Cardiac muscle cell (in vitro differentiated cells and primary cell): Measurements from ENCODE around the gene AKT1S1. TPM values are rescaled to one million over a fixed set of nuclear protein-coding genes. Genes with fewer than 3 reads are reported as not detected.

Experiments used
- DNase-seq, 2 donors: peaks; one replicate each; pipeline versions ENCODE4 v3.0.0 to v3.0.0-alpha.2; 2010 to 2017; ENCODE audit warnings: low read depth in 1 of 2, low spot score in 1 of 2
- H3K27ac ChIP-seq: fragments of 200-600 bp; sonication (generic); 2 replicates; pipeline ENCODE4 v1.5.1; 2016
- H3K27me3 ChIP-seq: fragments of 200-600 bp; sonication (generic); 2 replicates; pipeline ENCODE4 v1.6.0; 2016; ENCODE audit warnings: control low read depth
- H3K36me3 ChIP-seq: fragments of 200-600 bp; sonication (generic); 2 replicates; pipeline ENCODE4 v1.5.1; 2016; ENCODE audit warnings: control low read depth
- H3K4me1 ChIP-seq: fragments of 200-600 bp; sonication (generic); 2 replicates; pipeline ENCODE4 v1.8.1; 2017; ENCODE audit warnings: low read depth, mild to moderate bottlenecking, mixed run types
- H3K4me3 ChIP-seq: fragments of 200-600 bp; sonication (generic); 2 replicates; pipeline ENCODE4 v1.5.1; 2016; ENCODE audit warnings: mild to moderate bottlenecking
- H3K9me3 ChIP-seq: fragments of 200-600 bp; sonication (generic); 2 replicates; pipeline ENCODE4 v1.5.1; 2017; ENCODE audit warnings: low read depth, mild to moderate bottlenecking, control low read depth
- CTCF ChIP-seq: IDR thresholded peaks from 2 replicates; pipeline ENCODE4 v1.5.1; 2012; ENCODE audit warnings: low read depth, mild to moderate bottlenecking, low read length
- polyA plus RNA-seq: library from polyadenylated mRNA; unstranded; fragments of >200 nt; fragmentation: Nextera tagmentation; extraction: Ambion mirVana; gene quantifications from 2 replicates; pipeline ENCODE4 v1.2.1, GENCODE V29; 2016
- total RNA-seq: library from RNA; depleted of rRNA; stranded (reverse); fragments of >200 nt; gene quantifications from 2 replicates; pipeline ENCODE4 v1.2.3, GENCODE V29; 2016

Gene AKT1S1
- total and polyA plus RNA-seq, 2 experiments from 2014 or later = 27.5 to 66.2 TPM

GRCh38 chr19:49882643-49883042, 5.5 kb upstream of the AKT1S1 start:
- Histone ChIP-seq H3K9me3 (no peaks in the 10 kb centered on the region), H3K4me3 (no peak overlapping the region), H3K27me3 (no peaks in the 10 kb centered on the region), H3K27ac (no peak overlapping the region), H3K36me3 (peaks cover 37% of the 10 kb centered on the region), H3K4me1 (no peaks in the 10 kb centered on the region)
- TF ChIP-seq CTCF = no peak
- no peak for DNase-seq

GRCh38 chr19:49881672-49882394, 4.7 kb upstream of the AKT1S1 start:
- no peak for DNase-seq
- no peak overlapping the region for H3K27ac ChIP-seq
- H3K9me3 ChIP-seq = no peaks in the 10 kb centered on the region
- TF ChIP-seq CTCF = no peak
- H3K4me3 ChIP-seq = no peak overlapping the region
- no peaks in the 10 kb centered on the region for H3K4me1 ChIP-seq
- H3K36me3 ChIP-seq = peaks cover 37% of the 10 kb centered on the region
- H3K27me3 ChIP-seq = no peaks in the 10 kb centered on the region

GRCh38 chr19:49881186-49881585, 4.0 kb upstream of the AKT1S1 start:
- no peak overlapping the region for H3K4me3 ChIP-seq
- peaks cover 37% of the 10 kb centered on the region for H3K36me3 ChIP-seq
- no peak for DNase-seq
- no peaks in the 10 kb centered on the region for H3K4me1 ChIP-seq
- no peaks in the 10 kb centered on the region for H3K9me3 ChIP-seq
- no peak for TF ChIP-seq CTCF
- H3K27me3 ChIP-seq = no peaks in the 10 kb centered on the region
- no peak overlapping the region for H3K27ac ChIP-seq

- Histone ChIP-seq H3K36me3 (peaks cover 37% of the 10 kb centered on the region), H3K27ac (no peak overlapping the region), H3K4me1 (no peaks in the 10 kb centered on the region), H3K9me3 (no peaks in the 10 kb centered on the region), H3K4me3 (no peak overlapping the region), H3K27me3 (no peaks in the 10 kb centered on the region)
- no peak for TF ChIP-seq CTCF
- DNase-seq = no peak
Observed at GRCh38 chr19:49880162-49880869, 3.2 kb upstream of the AKT1S1 start.

GRCh38 chr19:49879243-49879963, 2.2 kb upstream of the AKT1S1 start:
- Histone ChIP-seq H3K27ac (no peak overlapping the region), H3K4me1 (no peaks in the 10 kb centered on the region), H3K27me3 (no peaks in the 10 kb centered on the region), H3K36me3 (peaks cover 32% of the 10 kb centered on the region), H3K9me3 (no peaks in the 10 kb centered on the region), H3K4me3 (no peak overlapping the region)
- no peak for TF ChIP-seq CTCF
- no peak for DNase-seq
